ENCODE measurements around the gene HPS3. TPM values are rescaled to one million over a fixed set of nuclear protein-coding genes. Genes with fewer than 3 reads are reported as not detected.

Gene HPS3
- total RNA-seq, 1 experiment from 2014 or later, result 20.9 TPM

DNA sequence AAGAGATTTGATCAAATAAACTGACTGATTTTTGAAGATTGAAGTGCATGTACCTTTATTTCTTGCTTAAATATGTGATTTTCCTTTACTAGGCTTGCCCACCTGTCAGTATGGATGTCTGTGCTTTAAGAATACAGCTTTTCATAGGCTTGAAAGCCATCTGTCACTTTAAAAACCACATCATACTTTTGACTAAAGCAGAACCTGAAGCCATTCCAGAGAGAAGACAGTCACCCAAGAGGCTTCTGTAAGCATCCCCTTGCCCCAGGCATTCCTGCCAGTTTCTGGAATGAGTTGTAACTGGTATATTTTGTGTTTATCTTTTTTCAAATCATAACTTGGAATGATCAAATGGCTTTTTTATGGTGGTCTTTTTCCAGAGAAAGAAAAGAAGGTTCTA lies 24.0 kb downstream of the HPS3 start:
- TF ChIP-seq, protein P1, sequence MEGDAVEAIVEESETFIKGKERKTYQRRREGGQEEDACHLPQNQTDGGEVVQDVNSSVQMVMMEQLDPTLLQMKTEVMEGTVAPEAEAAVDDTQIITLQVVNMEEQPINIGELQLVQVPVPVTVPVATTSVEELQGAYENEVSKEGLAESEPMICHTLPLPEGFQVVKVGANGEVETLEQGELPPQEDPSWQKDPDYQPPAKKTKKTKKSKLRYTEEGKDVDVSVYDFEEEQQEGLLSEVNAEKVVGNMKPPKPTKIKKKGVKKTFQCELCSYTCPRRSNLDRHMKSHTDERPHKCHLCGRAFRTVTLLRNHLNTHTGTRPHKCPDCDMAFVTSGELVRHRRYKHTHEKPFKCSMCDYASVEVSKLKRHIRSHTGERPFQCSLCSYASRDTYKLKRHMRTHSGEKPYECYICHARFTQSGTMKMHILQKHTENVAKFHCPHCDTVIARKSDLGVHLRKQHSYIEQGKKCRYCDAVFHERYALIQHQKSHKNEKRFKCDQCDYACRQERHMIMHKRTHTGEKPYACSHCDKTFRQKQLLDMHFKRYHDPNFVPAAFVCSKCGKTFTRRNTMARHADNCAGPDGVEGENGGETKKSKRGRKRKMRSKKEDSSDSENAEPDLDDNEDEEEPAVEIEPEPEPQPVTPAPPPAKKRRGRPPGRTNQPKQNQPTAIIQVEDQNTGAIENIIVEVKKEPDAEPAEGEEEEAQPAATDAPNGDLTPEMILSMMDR (IDR thresholded peaks at IDR 0.05; ENCODE audit: insufficient read depth in 1 of 2, low read depth in 1 of 2, low read length in 1 of 2, severe bottlenecking in 1 of 2, unreplicated experiment in 1 of 2), result no peak
- H3K36me3 ChIP-seq (ENCODE audit: control insufficient read depth, insufficient read depth, low read length), result no peaks in the 10 kb centered on the region
- H3K27me3 ChIP-seq (replicated peaks; ENCODE audit: control insufficient read depth, insufficient read depth, low read length), result no peaks in the 10 kb centered on the region
- Mint-ChIP-seq H3K9me3 (ENCODE audit: unreplicated experiment) (no peaks in the 10 kb centered on the region), H3K36me3 (ENCODE audit: insufficient read depth, unreplicated experiment) (peaks cover 21% of the 10 kb centered on the region), H3K4me3 (ENCODE audit: unreplicated experiment) (no peak overlapping the region), H3K27ac (ENCODE audit: unreplicated experiment) (no peak overlapping the region), H3K27me3 (ENCODE audit: insufficient read depth, unreplicated experiment) (no peaks in the 10 kb centered on the region), H3K4me1 (ENCODE audit: low read depth, unreplicated experiment) (no peaks in the 10 kb centered on the region)
- BruUV-seq (replicated peaks), result no TSS peak
- CTCF ChIA-PET, result no interaction called here
- no peak overlapping the region for H3K4me3 ChIP-seq (ENCODE audit: low read depth, low read length)
- no peaks in the 10 kb centered on the region for H3K4me1 ChIP-seq
- DNase-seq, result no peak
- POLR2A ChIA-PET, result no interaction called here
- intact Hi-C loops (cut with micrococcal nuclease; ENCODE audit: unreplicated experiment), result no loop called here
- no peaks in the 10 kb centered on the region for H3K9me3 ChIP-seq

DNA sequence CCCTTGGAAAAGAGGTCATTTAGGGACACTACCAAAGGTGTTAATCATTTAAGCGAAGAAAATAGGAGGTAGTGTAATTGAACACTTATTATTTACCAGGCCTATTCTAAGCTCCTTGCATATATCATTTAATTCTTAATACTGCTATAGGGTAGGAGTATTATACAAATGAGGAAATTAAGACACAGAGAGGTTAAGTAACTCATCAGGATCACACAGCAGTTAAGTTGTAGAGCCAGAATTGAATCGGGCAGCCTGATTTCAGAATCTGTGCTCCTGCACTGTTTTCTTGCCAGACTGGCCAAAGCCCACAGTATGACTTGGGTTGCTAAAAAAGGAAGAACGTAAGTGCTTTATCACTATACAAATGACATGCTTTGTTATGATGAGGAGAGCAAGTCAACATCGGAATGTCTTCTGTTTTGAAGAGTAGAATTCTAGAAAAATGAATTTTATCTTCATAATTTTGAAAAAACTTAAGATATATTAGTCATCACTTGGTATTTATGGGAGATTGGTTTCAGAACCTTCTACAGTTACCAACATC lies 31.4 kb downstream of the HPS3 start:
- no peak overlapping the region for H3K4me3 Mint-ChIP-seq (ENCODE audit: unreplicated experiment)
- H3K27ac Mint-ChIP-seq (ENCODE audit: unreplicated experiment), result no peak overlapping the region
- POLR2A ChIA-PET, result no interaction called here
- BruUV-seq (replicated peaks), result no TSS peak
- Histone ChIP-seq H3K9me3 (no peaks in the 10 kb centered on the region), H3K4me3 (ENCODE audit: low read depth, low read length) (no peak overlapping the region), H3K27me3 (replicated peaks; ENCODE audit: control insufficient read depth, insufficient read depth, low read length) (no peaks in the 10 kb centered on the region), H3K4me1 (no peaks in the 10 kb centered on the region), H3K36me3 (ENCODE audit: control insufficient read depth, insufficient read depth, low read length) (no peaks in the 10 kb centered on the region)
- H3K27me3 Mint-ChIP-seq (ENCODE audit: insufficient read depth, unreplicated experiment), result no peaks in the 10 kb centered on the region
- CTCF ChIA-PET, result no interaction called here
- no peak for DNase-seq
- intact Hi-C loops (cut with micrococcal nuclease; ENCODE audit: unreplicated experiment), result no loop called here
- no peaks in the 10 kb centered on the region for H3K9me3 Mint-ChIP-seq (ENCODE audit: unreplicated experiment)
- TF ChIP-seq, protein P1 (IDR thresholded peaks at IDR 0.05; ENCODE audit: insufficient read depth in 1 of 2, low read depth in 1 of 2, low read length in 1 of 2, severe bottlenecking in 1 of 2, unreplicated experiment in 1 of 2), result no peak
- peaks cover 30% of the 10 kb centered on the region for H3K36me3 Mint-ChIP-seq (ENCODE audit: insufficient read depth, unreplicated experiment)
- H3K4me1 Mint-ChIP-seq (ENCODE audit: low read depth, unreplicated experiment), result no peaks in the 10 kb centered on the region

DNA sequence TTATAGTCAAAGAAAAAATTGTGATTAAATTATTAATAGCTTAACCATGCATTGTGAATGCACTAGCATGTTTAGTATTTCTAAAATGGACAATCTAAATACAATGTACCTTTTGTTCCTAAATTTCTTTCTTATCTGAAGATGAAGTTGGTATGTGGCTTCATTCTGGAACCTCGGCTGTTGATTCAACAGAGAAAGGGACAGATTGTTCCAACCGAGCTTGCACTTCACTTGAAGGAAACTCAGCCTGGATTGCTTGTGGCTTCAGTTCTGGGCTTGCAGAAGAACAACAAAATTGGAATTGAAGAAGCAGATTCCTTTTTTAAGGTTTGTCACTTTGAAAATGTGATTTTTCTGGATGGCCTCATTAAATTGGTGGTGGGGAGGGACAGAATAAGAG lies 32.6 kb downstream of the HPS3 start:
- Histone ChIP-seq H3K27me3 (replicated peaks; ENCODE audit: control insufficient read depth, insufficient read depth, low read length) (no peaks in the 10 kb centered on the region), H3K4me1 (no peaks in the 10 kb centered on the region), H3K4me3 (ENCODE audit: low read depth, low read length) (no peak overlapping the region), H3K9me3 (no peaks in the 10 kb centered on the region), H3K36me3 (ENCODE audit: control insufficient read depth, insufficient read depth, low read length) (no peaks in the 10 kb centered on the region)
- intact Hi-C loops (cut with micrococcal nuclease; ENCODE audit: unreplicated experiment), result no loop called here
- no peaks in the 10 kb centered on the region for H3K9me3 Mint-ChIP-seq (ENCODE audit: unreplicated experiment)
- ChIA-PET CTCF (no interaction called here), POLR2A (no interaction called here)
- H3K36me3 Mint-ChIP-seq (ENCODE audit: insufficient read depth, unreplicated experiment), result peaks cover 30% of the 10 kb centered on the region
- BruUV-seq (replicated peaks), result no TSS peak
- no peak overlapping the region for H3K4me3 Mint-ChIP-seq (ENCODE audit: unreplicated experiment)
- H3K4me1 Mint-ChIP-seq (ENCODE audit: low read depth, unreplicated experiment), result no peaks in the 10 kb centered on the region
- no peaks in the 10 kb centered on the region for H3K27me3 Mint-ChIP-seq (ENCODE audit: insufficient read depth, unreplicated experiment)
- no peak overlapping the region for H3K27ac Mint-ChIP-seq (ENCODE audit: unreplicated experiment)
- DNase-seq, result no peak
- TF ChIP-seq, protein P1 (IDR thresholded peaks at IDR 0.05; ENCODE audit: insufficient read depth in 1 of 2, low read depth in 1 of 2, low read length in 1 of 2, severe bottlenecking in 1 of 2, unreplicated experiment in 1 of 2), result no peak
